H1 (cell line): Measurements from ENCODE around the gene PLA2G4D. TPM values are rescaled to one million over a fixed set of nuclear protein-coding genes. Genes with fewer than 3 reads are reported as not detected.

Experiments used
- polyA plus RNA-seq, 7 experiments: library from polyadenylated mRNA; depleted of rRNA in 3 of 7; stranded (reverse) in 5 of 7; unstranded in 2 of 7; fragments of >200 nt in 5 of 7; fragments of 200-250 nt in 2 of 7; gene quantifications; 1 replicate in 5 of 7; 2 replicates in 1 of 7; 4 replicates in 1 of 7; pipeline versions ENCODE4 v1.2.1 to v1.2.3, GENCODE V29; 2011 to 2013; ENCODE audit warnings: missing spikeins in 2 of 7, mixed read lengths in 2 of 7
- total RNA-seq: library from RNA; stranded (reverse); fragmentation: NEBNext Ultra II Directional; extraction: Animal tissue kit (Norgen Biotek cat#: 25700); gene quantifications from 2 replicates; pipeline ENCODE4 v1.2.1, GENCODE V29; 2021
- TF ChIP-seq, protein P1 (sequence below): IDR thresholded peaks from 2 replicates; pipeline ENCODE4 v1.6.1; 2012; ENCODE audit warnings: low read length, inconsistent platforms

The PLA2G4D gene
- total and polyA plus RNA-seq, 2 of the 8 experiments (the other 6 are each of a cell fraction or from before 2014, with no cell fraction given): 0.07 to 0.18 TPM

GRCh38 chr15:42021593-42021992 is 72.8 kb downstream of the PLA2G4D start (continued):
- TF ChIP-seq, protein P1, sequence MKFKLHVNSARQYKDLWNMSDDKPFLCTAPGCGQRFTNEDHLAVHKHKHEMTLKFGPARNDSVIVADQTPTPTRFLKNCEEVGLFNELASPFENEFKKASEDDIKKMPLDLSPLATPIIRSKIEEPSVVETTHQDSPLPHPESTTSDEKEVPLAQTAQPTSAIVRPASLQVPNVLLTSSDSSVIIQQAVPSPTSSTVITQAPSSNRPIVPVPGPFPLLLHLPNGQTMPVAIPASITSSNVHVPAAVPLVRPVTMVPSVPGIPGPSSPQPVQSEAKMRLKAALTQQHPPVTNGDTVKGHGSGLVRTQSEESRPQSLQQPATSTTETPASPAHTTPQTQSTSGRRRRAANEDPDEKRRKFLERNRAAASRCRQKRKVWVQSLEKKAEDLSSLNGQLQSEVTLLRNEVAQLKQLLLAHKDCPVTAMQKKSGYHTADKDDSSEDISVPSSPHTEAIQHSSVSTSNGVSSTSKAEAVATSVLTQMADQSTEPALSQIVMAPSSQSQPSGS: no peak
